Suprapubic skin (tissue), 4 donors: ENCODE measurements around the gene ORMDL3.

ENCODE experiments used
- CTCF ChIP-seq, 2 donors: fragments of 200-600 bp in 1 of 2; fragments of 450-650 bp in 1 of 2; sonication (generic) in 1 of 2; IDR thresholded peaks; one replicate each; pipeline ENCODE4 v1.5.1; 2016 to 2019; ENCODE audit warnings: antibody characterized with exemption in 2 of 2, mild to moderate bottlenecking in 1 of 2, moderate library complexity in 1 of 2
- EP300 ChIP-seq: sonication (generic); formaldehyde crosslinking; IDR thresholded peaks from one replicate; pipeline ENCODE4 v1.6.1; 2017; ENCODE audit warnings: antibody characterized with exemption
- POLR2A ChIP-seq, 2 donors: fragments of 450-650 bp; IDR thresholded peaks; one replicate each; pipeline ENCODE4 v1.6.1; 2017; ENCODE audit warnings: antibody characterized with exemption in 2 of 2, mild to moderate bottlenecking in 2 of 2, moderate library complexity in 2 of 2
- POLR2AphosphoS5 ChIP-seq, 3 donors: sonication (generic); formaldehyde crosslinking; IDR thresholded peaks; one replicate each; pipeline ENCODE4 v1.6.1; 2017; ENCODE audit warnings: antibody characterized with exemption in 3 of 3

- TF ChIP-seq POLR2A (IDR thresholded peaks at IDR 0.05) (no peak), CTCF (IDR thresholded peaks at IDR 0.05) (no peak), EP300 (no peak), POLR2AphosphoS5 (IDR thresholded peaks at IDR 0.05) (no peak)
These were observed 36.4 kb upstream of the ORMDL3 start for GRCh38 chr17:39963829-39964228.
